ENCODE results near the gene NRG3. TPM values are rescaled to one million over a fixed set of nuclear protein-coding genes. Genes with fewer than 3 reads are reported as not detected.

The NRG3 gene
- total and polyA plus RNA-seq, 2 of the 8 experiments (the other 6 are each of a cell fraction or from before 2014, with no cell fraction given) = 4.2 to 5.0 TPM

DNA sequence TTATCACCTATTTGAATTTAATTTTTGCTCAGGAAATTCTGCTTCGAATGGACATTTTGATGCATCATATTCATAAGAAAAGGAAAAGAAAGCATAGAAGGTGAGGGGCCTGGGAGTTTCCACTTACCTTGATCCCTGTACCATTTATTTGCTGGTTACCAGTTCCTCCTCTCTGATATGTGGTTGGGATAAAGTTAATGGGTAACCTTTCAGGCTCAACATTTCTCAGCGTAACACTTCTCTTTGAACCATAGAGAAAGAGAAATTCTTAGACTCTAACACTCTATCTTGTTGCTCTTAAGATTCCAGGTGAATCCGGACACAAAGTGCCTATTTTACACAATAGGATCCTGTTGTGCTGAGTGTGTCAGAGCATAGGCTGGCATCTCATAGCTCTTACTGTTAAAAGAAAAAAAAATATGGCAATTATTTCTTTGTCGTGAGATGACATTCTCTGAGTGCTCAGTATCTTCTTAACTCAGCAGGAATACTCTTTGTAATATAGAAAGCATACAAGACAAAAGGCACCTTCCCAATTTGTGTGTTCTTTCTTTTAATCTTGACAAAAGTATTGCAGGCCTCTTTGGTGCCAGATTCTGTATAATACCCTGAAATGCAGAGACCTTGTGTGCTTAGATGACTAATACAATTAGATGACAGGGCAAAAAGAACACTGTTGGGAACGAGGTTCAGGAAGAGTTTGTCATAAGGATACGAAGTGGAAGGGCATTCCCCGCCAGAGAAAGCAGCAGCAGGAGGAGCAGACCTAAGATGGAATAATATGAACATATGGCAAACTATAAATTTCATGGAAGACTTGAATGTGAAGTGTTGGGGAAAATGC is 689.6 kb downstream of the NRG3 start:
- H2BK15ac ChIP-seq (ENCODE audit: low read length) = no peak overlapping the region
- no peak overlapping the region for H3K9ac ChIP-seq (replicated peaks in 1 of 4; ENCODE audit: extremely low read depth in 1 of 4, low read depth in 3 of 4, low read length in 3 of 4)
- H3K4ac ChIP-seq (replicated peaks; ENCODE audit: insufficient read length, low read depth, low read length) = no peak overlapping the region
- H2BK5ac ChIP-seq (ENCODE audit: low read depth, low read length) = no peak overlapping the region
- no peaks in the 10 kb centered on the region for H3K23me2 ChIP-seq (ENCODE audit: low read depth, low read length)
- H3K79me1 ChIP-seq (ENCODE audit: low read depth, low read length) = no peaks in the 10 kb centered on the region
- DNase-seq (ENCODE audit: low read depth in 1 of 2, low spot score in 2 of 2) (no peak), FAIRE-seq (no peak)
- H2AFZ ChIP-seq (ENCODE audit: low read length) = no peak overlapping the region
- no peak overlapping the region for H4K91ac ChIP-seq (replicated peaks; ENCODE audit: insufficient read length, low read length)
- H2BK120ac ChIP-seq (replicated peaks; ENCODE audit: low read depth, low read length) = no peak overlapping the region
- H2BK20ac ChIP-seq (ENCODE audit: low read length) = no peak overlapping the region
- ChIA-PET CTCF (ENCODE audit: partially characterized antibody) (no interaction called here), POLR2A (ENCODE audit: partially characterized antibody) (no interaction called here)
- H3K27me3 ChIP-seq (replicated peaks in 1 of 4; ENCODE audit: control insufficient read depth in 3 of 4, extremely low read depth in 1 of 4, insufficient read depth in 3 of 4, low read length in 3 of 4) = no peaks in the 10 kb centered on the region
- no peak overlapping the region for H3K23ac ChIP-seq (ENCODE audit: insufficient read length)
- no peak overlapping the region for H2AK5ac ChIP-seq (ENCODE audit: low read depth, low read length)
- no peaks in the 10 kb centered on the region for H3K4me1 ChIP-seq (replicated peaks in 1 of 4; ENCODE audit: control insufficient read depth in 3 of 4, insufficient read depth in 4 of 4, low read length in 3 of 4)
- no peaks in the 10 kb centered on the region for H3K79me2 ChIP-seq (ENCODE audit: control insufficient read depth in 1 of 2, insufficient read depth in 2 of 2, low read length in 2 of 2)
- H4K8ac ChIP-seq (ENCODE audit: extremely low read depth, insufficient read depth, low read length) = no peak overlapping the region
- H3K9me3 ChIP-seq (ENCODE audit: insufficient read depth in 2 of 2, low read depth in 1 of 2, low read length in 1 of 2) = no peaks in the 10 kb centered on the region
- H3K14ac ChIP-seq (ENCODE audit: insufficient read length) = no peak overlapping the region
- no peaks in the 10 kb centered on the region for H3K36me3 ChIP-seq (ENCODE audit: control insufficient read depth in 2 of 4, insufficient read depth in 4 of 4, low read length in 3 of 4)
- no peak overlapping the region for H4K5ac ChIP-seq (ENCODE audit: insufficient read length, low read depth, low read length)
- H3K27ac ChIP-seq (ENCODE audit: low read depth, low read length) = no peak overlapping the region
- H2BK12ac ChIP-seq (ENCODE audit: low read depth, low read length) = no peak overlapping the region
- WGBS, 2 experiments (ENCODE audit: extremely low coverage in 1 of 2, insufficient coverage in 1 of 2, insufficient read length in 1 of 2, insufficient replicate concordance in 2 of 2, low coverage in 1 of 2, low lambda C conversion rate in 2 of 2, missing lambda C conversion rate in 1 of 2) = 96% methylated on average over 7 of the region's 7 CpGs; no CpG with 5 or more reads in 1 of the 2 experiments
- H4K20me1 ChIP-seq (replicated peaks in 1 of 2; ENCODE audit: control insufficient read depth in 1 of 2, insufficient read depth in 2 of 2, low read length in 2 of 2) = no peaks in the 10 kb centered on the region
- no peak overlapping the region for H3K4me3 ChIP-seq (ENCODE audit: extremely low read depth in 1 of 4, insufficient read depth in 2 of 4, low read depth in 3 of 4, low read length in 4 of 4)
- no peak overlapping the region for H3K56ac ChIP-seq (replicated peaks; ENCODE audit: insufficient read length, low read depth, low read length)
- no peak overlapping the region for H3K4me2 ChIP-seq (ENCODE audit: insufficient read depth in 1 of 2, low read depth in 2 of 2, low read length in 2 of 2)
- no peak overlapping the region for H3K18ac ChIP-seq (ENCODE audit: extremely low read depth, low read length)
- TF ChIP-seq BACH1 (IDR thresholded peaks at IDR 0.05; ENCODE audit: low read length) (no peak), PHF8 (conservative IDR thresholded peaks at IDR 0.05; ENCODE audit: low read depth, low read length) (no peak), EZH2 (IDR thresholded peaks at IDR 0.05; ENCODE audit: low read depth, low read length, severe bottlenecking) (no peak), CBX5 (IDR thresholded peaks at IDR 0.05; ENCODE audit: low read depth, low read length) (no peak)
- TF ChIP-seq, protein P1, sequence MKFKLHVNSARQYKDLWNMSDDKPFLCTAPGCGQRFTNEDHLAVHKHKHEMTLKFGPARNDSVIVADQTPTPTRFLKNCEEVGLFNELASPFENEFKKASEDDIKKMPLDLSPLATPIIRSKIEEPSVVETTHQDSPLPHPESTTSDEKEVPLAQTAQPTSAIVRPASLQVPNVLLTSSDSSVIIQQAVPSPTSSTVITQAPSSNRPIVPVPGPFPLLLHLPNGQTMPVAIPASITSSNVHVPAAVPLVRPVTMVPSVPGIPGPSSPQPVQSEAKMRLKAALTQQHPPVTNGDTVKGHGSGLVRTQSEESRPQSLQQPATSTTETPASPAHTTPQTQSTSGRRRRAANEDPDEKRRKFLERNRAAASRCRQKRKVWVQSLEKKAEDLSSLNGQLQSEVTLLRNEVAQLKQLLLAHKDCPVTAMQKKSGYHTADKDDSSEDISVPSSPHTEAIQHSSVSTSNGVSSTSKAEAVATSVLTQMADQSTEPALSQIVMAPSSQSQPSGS (IDR thresholded peaks at IDR 0.05; ENCODE audit: low read length) = no peak
